Suprapubic skin (tissue), 4 donors: ENCODE data around the gene FOXJ1. TPM values are rescaled to one million over a fixed set of nuclear protein-coding genes. Genes with fewer than 3 reads are reported as not detected.

Experiments used
- DNase-seq, 2 donors: peaks; one replicate each; pipeline ENCODE4 v3.0.0-alpha.2; 2019; ENCODE audit warnings: low spot score in 2 of 2
- H3K27ac ChIP-seq: fragments of 200-600 bp; sonication (generic); one replicate; pipeline ENCODE4 v1.5.1; 2019
- H3K27me3 ChIP-seq: fragments of 200-600 bp; sonication (generic); one replicate; pipeline ENCODE4 v1.5.1; 2019
- H3K36me3 ChIP-seq: fragments of 200-600 bp; sonication (generic); one replicate; pipeline ENCODE4 v1.5.1; 2019
- H3K4me1 ChIP-seq: fragments of 200-600 bp; sonication (generic); one replicate; pipeline ENCODE4 v1.5.1; 2019
- H3K4me3 ChIP-seq: fragments of 200-600 bp; sonication (generic); one replicate; pipeline ENCODE4 v1.5.1; 2019; ENCODE audit warnings: mild to moderate bottlenecking
- H3K9me3 ChIP-seq: fragments of 200-600 bp; sonication (generic); one replicate; pipeline ENCODE4 v1.5.1; 2019
- EP300 ChIP-seq: sonication (generic); formaldehyde crosslinking; IDR thresholded peaks from one replicate; pipeline ENCODE4 v1.6.1; 2017; ENCODE audit warnings: antibody characterized with exemption
- POLR2A ChIP-seq, 2 donors: fragments of 450-650 bp; IDR thresholded peaks; one replicate each; pipeline ENCODE4 v1.6.1; 2017; ENCODE audit warnings: antibody characterized with exemption in 2 of 2, mild to moderate bottlenecking in 2 of 2, moderate library complexity in 2 of 2
- POLR2AphosphoS5 ChIP-seq, 3 donors: sonication (generic); formaldehyde crosslinking; IDR thresholded peaks; one replicate each; pipeline ENCODE4 v1.6.1; 2017; ENCODE audit warnings: antibody characterized with exemption in 3 of 3
- WGBS: methylation state at CpG from one replicate; pipeline ENCODE4 v1.1.5; 2018; 5-methylcytosine and 5-hydroxymethylcytosine counted together
- total RNA-seq, 4 donors: library from RNA; depleted of rRNA; stranded (reverse); fragments of >200 nt; gene quantifications; one replicate each; pipeline ENCODE4 v1.1.0, GENCODE V29; 2016
- TF ChIP-seq, protein P1 (sequence below), 2 donors: fragments of 200-600 bp in 1 of 2; fragments of 450-650 bp in 1 of 2; sonication (generic) in 1 of 2; IDR thresholded peaks; one replicate each; pipeline ENCODE4 v1.5.1; 2016 to 2019; ENCODE audit warnings: antibody characterized with exemption in 2 of 2, mild to moderate bottlenecking in 1 of 2, moderate library complexity in 1 of 2

FOXJ1 gene
- total RNA-seq, 4 donors from 2014 or later, result 2.1 to 3.6 (median 2.9) TPM

DNA sequence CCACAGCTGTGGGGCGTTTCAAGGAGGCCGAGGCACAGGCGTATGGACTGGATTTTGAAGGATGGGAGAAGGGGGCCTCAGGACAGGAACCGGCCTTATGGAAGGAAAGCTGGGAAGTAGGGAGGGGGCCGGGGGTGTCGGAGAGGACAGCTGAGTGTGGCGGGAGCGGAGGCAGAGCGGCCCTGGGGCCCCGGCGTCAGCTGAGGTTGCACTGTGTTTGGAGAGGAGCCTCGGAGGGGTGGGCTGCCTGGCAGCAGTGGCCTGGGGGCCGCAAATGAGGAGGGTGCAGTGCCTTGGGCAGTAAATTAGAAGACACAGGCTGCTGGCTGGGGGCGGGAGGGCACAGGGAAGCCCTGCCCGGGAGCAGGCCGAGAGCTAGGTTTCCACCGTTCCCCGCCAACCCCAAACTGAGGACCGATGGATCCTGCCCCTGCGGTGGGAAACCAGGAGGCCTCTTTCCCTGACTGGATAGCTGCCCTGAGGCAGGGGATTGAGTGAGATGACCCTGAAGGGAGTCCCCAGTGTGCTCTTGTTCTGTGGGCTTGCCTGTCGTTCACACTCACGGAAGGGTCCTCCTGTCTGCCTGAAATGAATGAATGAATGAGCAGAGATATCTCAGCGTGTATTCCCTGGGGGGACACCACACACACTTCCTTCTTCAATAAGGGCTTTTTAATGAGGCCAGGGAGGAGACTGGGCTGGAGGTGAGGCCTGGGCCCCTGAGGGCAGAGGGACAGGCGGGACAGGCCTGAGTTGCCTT lies 18.4 kb downstream of the FOXJ1 start:
- Histone ChIP-seq H3K4me1 (peaks cover 10% of the 10 kb centered on the region), H3K9me3 (no peaks in the 10 kb centered on the region), H3K27ac (no peak overlapping the region), H3K36me3 (no peaks in the 10 kb centered on the region), H3K27me3 (no peaks in the 10 kb centered on the region), H3K4me3 (no peak overlapping the region)
- TF ChIP-seq EP300, result no peak
- no peak for TF ChIP-seq POLR2AphosphoS5 (IDR thresholded peaks at IDR 0.05)
- no peak for TF ChIP-seq POLR2A (IDR thresholded peaks at IDR 0.05)
- TF ChIP-seq, protein P1, sequence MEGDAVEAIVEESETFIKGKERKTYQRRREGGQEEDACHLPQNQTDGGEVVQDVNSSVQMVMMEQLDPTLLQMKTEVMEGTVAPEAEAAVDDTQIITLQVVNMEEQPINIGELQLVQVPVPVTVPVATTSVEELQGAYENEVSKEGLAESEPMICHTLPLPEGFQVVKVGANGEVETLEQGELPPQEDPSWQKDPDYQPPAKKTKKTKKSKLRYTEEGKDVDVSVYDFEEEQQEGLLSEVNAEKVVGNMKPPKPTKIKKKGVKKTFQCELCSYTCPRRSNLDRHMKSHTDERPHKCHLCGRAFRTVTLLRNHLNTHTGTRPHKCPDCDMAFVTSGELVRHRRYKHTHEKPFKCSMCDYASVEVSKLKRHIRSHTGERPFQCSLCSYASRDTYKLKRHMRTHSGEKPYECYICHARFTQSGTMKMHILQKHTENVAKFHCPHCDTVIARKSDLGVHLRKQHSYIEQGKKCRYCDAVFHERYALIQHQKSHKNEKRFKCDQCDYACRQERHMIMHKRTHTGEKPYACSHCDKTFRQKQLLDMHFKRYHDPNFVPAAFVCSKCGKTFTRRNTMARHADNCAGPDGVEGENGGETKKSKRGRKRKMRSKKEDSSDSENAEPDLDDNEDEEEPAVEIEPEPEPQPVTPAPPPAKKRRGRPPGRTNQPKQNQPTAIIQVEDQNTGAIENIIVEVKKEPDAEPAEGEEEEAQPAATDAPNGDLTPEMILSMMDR (IDR thresholded peaks at IDR 0.05), result no peak
- no peak for DNase-seq
- 89% methylated on average over 23 of the region's 24 CpGs for WGBS

DNA sequence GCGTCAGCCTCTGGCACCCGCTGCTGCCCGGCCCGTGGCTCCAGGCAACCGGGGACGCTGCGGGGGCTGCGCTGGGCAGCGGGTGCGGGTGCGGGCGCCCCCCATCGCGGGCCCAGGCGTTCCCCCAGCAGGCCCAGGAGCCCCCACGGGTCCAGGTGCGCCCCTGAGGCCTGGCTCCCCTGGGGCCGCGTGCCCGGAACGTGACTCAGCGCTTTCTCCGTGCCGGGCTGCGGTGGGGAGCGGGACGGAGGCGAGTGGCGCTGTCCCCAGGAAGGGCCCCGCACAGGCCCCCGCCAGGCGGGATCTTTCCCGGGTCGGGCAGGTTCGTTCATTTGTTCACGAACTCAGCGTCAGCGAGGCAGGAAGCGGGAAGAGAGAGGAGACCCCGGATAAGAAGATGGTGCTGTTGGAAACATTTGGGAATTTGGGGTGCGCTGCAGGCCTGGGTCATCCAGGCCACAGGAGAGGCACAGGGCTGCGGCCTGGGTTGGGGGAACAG lies 19.1 kb downstream of the FOXJ1 start:
- TF ChIP-seq, protein P1 (IDR thresholded peaks at IDR 0.05), result no peak
- TF ChIP-seq POLR2AphosphoS5 (IDR thresholded peaks at IDR 0.05) (no peak), EP300 (no peak), POLR2A (IDR thresholded peaks at IDR 0.05) (no peak)
- 75% methylated on average over 5 of the region's 42 CpGs for WGBS
- Histone ChIP-seq H3K4me3 (peak overlapping the region; percentile 43), H3K27ac (no peak overlapping the region), H3K36me3 (no peaks in the 10 kb centered on the region), H3K4me1 (peaks cover 10% of the 10 kb centered on the region), H3K27me3 (no peaks in the 10 kb centered on the region), H3K9me3 (no peaks in the 10 kb centered on the region)
- DNase-seq, result no peak

DNA sequence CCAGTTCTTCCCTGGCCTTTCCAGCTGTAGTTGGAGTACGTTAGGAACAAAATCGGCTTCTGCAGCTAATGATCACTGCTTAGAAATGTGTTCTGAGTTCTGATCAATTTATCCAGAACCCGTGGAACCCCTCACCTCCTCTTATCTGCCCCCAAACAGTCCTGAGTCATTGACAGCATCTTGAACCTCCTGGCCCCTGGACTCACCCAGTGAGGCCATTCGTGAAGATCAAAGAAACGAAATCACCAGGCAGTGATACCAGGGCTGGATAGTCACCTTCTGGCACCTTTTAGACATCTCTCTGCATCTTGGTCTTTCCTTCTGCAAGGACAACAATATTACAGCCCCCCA lies 20.4 kb downstream of the FOXJ1 start:
- no peaks in the 10 kb centered on the region for H3K27me3 ChIP-seq
- no peak for DNase-seq
- peaks cover 10% of the 10 kb centered on the region for H3K4me1 ChIP-seq
- no peaks in the 10 kb centered on the region for H3K36me3 ChIP-seq
- WGBS, result 91% methylated on average over 5 of the region's 5 CpGs
- no peak overlapping the region for H3K27ac ChIP-seq
- H3K4me3 ChIP-seq, result no peak overlapping the region
- no peak for TF ChIP-seq POLR2AphosphoS5 (IDR thresholded peaks at IDR 0.05)
- TF ChIP-seq EP300, result no peak
- TF ChIP-seq POLR2A (IDR thresholded peaks at IDR 0.05), result no peak
- TF ChIP-seq, protein P1 (IDR thresholded peaks at IDR 0.05), result no peak
- no peaks in the 10 kb centered on the region for H3K9me3 ChIP-seq

DNA sequence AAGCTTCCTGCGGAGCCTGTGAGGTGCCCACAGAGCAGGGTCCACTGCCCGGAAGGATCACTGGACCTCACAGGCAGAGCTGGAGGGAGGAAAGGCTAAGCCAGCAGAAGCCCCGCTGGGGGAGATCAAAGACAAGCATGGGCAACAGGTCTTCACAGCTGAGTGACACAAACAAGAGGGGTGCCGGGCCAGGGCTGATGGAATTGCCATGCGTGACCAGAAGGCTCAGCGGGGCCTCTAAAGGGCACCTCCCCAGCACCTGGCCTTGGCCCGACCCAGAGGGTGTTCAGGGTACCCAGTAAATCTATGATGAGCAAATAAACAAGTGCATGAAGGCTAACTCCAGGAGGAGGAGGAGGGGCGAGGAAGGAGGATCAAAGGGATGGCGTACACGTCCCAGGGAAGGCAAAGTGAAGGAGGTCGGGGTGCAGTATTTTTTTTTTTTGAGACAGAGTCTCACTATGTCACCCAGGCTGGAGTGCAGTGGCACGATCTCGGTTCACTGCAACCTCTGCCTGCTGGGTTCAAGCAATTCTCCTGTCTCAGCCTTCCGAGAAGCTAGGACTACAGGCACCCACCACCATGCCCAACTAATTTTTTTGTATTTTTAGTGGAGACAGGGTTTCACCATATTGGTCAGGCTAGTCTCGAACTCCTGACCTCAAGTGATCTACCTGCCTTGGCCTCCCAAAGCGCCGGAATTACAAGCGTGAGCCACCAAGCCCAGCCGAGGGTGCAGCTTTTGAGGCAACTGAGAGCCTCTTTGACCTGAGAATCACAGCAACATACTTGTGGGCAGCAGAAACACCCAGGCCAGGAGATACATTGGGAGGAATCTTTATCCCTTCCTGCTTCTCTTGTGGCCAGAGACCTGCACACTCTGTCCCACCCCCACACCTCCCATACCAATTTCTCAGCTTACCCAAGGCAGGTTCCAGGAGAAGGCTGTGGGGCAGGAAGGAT lies 21.4 kb downstream of the FOXJ1 start:
- Histone ChIP-seq H3K27ac (no peak overlapping the region), H3K9me3 (no peaks in the 10 kb centered on the region), H3K4me1 (peaks cover 10% of the 10 kb centered on the region), H3K36me3 (no peaks in the 10 kb centered on the region), H3K27me3 (no peaks in the 10 kb centered on the region), H3K4me3 (no peak overlapping the region)
- WGBS, result 86% methylated on average over 19 of the region's 19 CpGs
- TF ChIP-seq, protein P1 (IDR thresholded peaks at IDR 0.05), result no peak
- no peak for TF ChIP-seq EP300
- no peak for TF ChIP-seq POLR2AphosphoS5 (IDR thresholded peaks at IDR 0.05)
- no peak for TF ChIP-seq POLR2A (IDR thresholded peaks at IDR 0.05)
- DNase-seq, result no peak
